HG03064 (cell line): Measurements from ENCODE around the gene GNB5.
"Not testable (repeated sequence)": the region's sequence is repeated elsewhere in the genome, so short reads cannot be mapped to it uniquely, and the experiment has no call there.

ENCODE experiments used
- ATAC-seq: cut with Tn5 transposase; IDR thresholded peaks from one replicate; pipeline ENCODE4 v1.9.1; 2021; ENCODE audit warnings: low read depth; ENCODE audit not compliant: unreplicated experiment

The GNB5 gene

GRCh38 chr15:52191207-52191606 is at the start of gene GNB5:
TSS of gene GNB5 (minus strand) at chr15:52191392. CDS start at chr15:52184676, 6,716 bp downstream.
- no peak for ATAC-seq

GRCh38 chr15:52240166-52240565 is 49.0 kb upstream of the GNB5 start:
- ATAC-seq: no peak

- ATAC-seq: not testable (repeated sequence)
Measured at GRCh38 chr15:52238989-52239525, 47.9 kb upstream of the GNB5 start.

GRCh38 chr15:52238149-52238548 is 47.0 kb upstream of the GNB5 start:
- ATAC-seq: no peak

- ATAC-seq: no peak
Measured at GRCh38 chr15:52236013-52236412, 44.8 kb upstream of the GNB5 start.

GRCh38 chr15:52234596-52235541 is 43.7 kb upstream of the GNB5 start:
- ATAC-seq: peak; percentile 44

- no peak for ATAC-seq
Measured at GRCh38 chr15:52233405-52233804, 42.2 kb upstream of the GNB5 start.

GRCh38 chr15:52232327-52232726 is 41.1 kb upstream of the GNB5 start:
- ATAC-seq: peak; percentile 60

GRCh38 chr15:52230073-52230472 is 38.9 kb upstream of the GNB5 start:
- no peak for ATAC-seq

- no peak for ATAC-seq
Measured at GRCh38 chr15:52228921-52229320, 37.7 kb upstream of the GNB5 start.

- peak; percentile 64 for ATAC-seq
Measured at GRCh38 chr15:52227456-52227855, 36.3 kb upstream of the GNB5 start.

- ATAC-seq: no peak
Measured at GRCh38 chr15:52225230-52225629, 34.0 kb upstream of the GNB5 start.

- ATAC-seq: no peak
Measured at GRCh38 chr15:52224211-52224610, 33.0 kb upstream of the GNB5 start.

GRCh38 chr15:52221730-52222129 is 30.5 kb upstream of the GNB5 start:
- ATAC-seq: no peak

- ATAC-seq: no peak
Measured at GRCh38 chr15:52220937-52221660, 29.9 kb upstream of the GNB5 start.

GRCh38 chr15:52220251-52220650 is 29.1 kb upstream of the GNB5 start:
- ATAC-seq: no peak

- ATAC-seq: no peak
Measured at GRCh38 chr15:52218816-52219215, 27.6 kb upstream of the GNB5 start.

GRCh38 chr15:52218371-52218770 is 27.2 kb upstream of the GNB5 start:
- ATAC-seq: no peak

GRCh38 chr15:52217186-52217585 is 26.0 kb upstream of the GNB5 start:
- ATAC-seq: no peak

- no peak for ATAC-seq
Measured at GRCh38 chr15:52214553-52214952, 23.4 kb upstream of the GNB5 start.

GRCh38 chr15:52213206-52213605 is 22.0 kb upstream of the GNB5 start:
- ATAC-seq: no peak
